HTERT RPE-1 (cell line): ENCODE results near the gene MSANTD3.

Experiments
- in situ Hi-C: fragments of 300-500 bp; cut with MboI; formaldehyde crosslinking; loops from 4 replicates; pipeline ENCODE4 v1.14.3; 2020; ENCODE audit warnings: low sequenced_read_pairs

The MSANTD3 gene

DNA sequence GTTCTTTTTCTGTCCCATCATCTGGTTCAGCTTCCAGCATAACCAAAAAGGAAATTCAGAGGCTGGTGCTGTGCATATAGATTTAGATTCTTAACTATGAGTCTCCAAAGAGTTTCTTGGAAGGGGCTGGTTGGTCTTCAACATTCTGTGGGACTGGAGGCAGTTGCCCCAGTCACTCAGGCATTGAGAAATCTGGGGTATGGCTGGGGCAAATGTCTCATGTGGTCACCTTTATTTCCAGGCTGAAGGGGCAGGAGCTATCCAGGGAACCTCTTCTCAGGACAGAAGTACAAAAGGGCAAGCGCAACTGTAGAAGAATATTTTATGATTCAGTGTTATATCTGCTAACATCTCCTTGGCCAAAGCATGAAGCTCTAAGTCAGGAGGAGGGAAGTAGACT, 30.6 kb downstream of the MSANTD3 start:
- in situ Hi-C loops: no loop called here

DNA sequence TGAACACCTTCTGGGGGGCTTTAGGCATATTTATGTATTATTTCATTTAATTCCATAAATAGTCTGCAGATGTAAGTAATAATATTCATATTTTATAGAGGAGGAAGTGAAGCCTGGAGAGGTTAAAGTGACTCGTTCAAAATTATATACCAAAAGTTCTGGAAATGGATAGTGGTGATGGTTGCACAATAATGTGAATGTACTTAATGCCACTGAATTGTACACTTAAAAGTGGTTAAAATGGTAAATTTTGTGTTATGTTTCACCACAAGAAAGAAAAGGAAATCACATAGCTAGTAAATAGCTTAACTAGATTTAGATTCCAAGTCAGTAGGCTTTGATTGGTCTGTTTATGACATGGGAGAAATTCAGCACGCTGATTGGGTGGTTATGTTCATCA, 33.0 kb downstream of the MSANTD3 start:
- in situ Hi-C loops: no loop called here

DNA sequence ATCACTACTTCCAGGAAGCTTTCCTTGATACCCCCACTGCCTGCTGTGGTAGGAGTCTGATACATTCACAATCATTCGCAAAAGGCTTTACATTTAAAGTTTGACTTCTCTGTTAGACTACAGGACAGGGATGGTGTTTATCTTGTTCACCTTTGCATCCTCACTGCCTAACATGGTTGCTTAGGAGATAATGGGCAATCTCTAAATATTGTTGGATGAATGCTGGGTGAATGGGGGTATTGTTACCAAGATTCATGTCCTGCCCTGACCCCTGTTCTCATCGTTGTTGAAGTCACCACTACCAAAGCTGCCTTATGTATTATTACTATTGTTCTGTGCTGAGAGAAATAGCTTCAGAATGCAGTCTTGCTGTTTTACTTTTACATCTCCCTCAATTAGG, 38.3 kb downstream of the MSANTD3 start:
- in situ Hi-C loops: no loop called here

DNA sequence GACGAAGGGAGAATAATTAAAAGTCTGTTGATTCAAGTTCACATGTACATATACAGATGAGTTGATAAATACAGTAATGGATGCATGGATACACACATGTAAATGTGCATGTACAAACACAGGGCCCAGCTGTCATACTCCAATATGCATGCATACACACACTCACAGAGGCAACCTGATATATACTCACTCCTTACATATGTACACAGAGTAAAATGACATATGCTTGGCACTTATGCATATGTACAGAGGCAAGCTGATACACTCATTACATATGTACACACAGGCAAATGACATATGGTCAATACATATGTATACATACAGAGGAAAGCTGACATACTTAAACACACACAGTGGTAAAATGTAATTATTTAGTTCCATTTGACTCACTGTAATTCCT, 38.8 kb downstream of the MSANTD3 start:
- in situ Hi-C loops: no loop called here

DNA sequence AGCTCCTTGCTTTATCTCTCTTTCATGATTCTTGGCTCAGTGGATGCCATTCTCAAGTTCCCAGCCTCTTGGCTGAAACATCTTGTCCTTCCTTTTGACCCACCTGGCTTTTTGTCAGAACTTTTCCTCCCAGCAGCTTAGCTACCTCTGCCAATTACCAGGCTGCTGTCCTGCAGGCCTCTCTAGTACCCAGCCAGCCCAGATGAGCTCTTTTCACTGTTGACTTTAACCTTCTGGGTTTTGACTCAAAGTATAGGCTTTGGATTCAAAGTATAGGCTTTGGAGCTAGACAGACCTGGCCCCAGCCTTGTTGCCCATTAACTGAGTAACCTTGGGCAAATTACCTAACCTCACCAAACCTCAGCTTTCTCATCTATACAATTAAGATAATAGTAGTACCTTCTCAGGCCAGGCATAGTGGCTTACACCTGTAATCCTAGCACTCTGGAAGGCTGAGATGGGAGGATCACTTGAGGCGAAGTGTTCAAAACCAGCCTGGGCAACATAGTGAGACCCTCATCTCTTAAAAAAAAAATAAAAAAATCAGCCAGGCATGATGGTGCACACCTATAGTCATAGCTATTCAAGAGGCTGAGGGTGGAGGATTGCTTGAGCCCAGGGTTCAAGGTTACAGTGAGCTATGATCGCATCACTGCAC, 39.4 kb downstream of the MSANTD3 start:
- in situ Hi-C loops: no loop called here

DNA sequence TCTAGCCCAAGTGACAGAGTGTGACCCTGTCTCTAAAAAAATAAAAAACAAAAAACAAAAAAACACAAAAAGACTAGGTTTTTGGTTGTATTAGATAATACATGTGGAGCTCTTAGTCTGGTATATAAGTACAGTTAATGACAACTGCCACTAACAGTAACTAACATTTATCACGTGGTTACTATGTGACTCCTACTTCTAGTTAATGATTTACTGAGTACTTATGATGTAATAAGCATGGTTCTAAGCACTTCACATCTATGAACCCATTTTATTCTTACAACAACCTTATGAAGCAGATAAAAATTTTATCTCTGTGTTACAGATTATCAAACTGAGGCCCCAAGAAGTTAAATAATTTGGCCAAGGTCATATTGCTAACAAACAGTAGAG, 39.9 kb downstream of the MSANTD3 start:
- in situ Hi-C loops: no loop called here

DNA sequence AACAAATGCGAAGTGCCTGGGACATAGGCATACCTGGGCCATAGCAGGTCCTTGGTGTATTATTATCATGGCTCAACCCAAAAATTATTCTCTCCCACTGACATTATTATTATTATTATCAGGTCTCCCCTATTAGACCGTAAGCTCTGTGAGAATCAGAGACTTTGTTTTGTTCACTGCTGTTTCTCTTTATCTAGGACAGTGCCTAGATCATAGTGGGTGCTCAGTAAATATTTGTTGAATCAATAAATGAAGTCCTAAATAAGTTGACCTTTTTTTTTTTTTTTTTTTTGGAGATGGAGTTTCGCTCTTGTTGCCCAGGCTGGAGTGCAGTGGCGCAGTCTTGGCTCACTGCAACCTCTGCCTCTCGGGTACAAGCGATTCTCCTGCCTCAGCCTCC, 41.1 kb downstream of the MSANTD3 start:
- in situ Hi-C loops: no loop called here

DNA sequence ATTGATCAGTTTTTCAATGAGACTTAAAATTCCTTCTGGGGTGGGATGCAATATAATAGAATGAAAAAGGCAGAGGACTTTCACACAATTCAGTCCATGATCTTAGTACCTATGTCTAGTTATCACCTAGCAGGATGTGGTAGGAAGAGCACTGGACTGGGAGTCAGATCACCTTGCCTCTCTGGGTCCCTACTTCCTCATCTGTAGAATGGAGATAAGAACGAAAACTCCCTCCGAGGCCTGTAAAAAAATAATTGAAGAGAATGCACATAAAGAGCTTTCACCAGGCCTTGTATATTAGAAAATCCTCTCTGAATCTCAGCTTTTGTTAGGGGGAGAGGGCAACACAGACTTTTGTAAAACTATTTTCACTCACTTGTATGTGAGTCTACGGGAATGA, 45.3 kb downstream of the MSANTD3 start:
- in situ Hi-C loops: no loop called here

DNA sequence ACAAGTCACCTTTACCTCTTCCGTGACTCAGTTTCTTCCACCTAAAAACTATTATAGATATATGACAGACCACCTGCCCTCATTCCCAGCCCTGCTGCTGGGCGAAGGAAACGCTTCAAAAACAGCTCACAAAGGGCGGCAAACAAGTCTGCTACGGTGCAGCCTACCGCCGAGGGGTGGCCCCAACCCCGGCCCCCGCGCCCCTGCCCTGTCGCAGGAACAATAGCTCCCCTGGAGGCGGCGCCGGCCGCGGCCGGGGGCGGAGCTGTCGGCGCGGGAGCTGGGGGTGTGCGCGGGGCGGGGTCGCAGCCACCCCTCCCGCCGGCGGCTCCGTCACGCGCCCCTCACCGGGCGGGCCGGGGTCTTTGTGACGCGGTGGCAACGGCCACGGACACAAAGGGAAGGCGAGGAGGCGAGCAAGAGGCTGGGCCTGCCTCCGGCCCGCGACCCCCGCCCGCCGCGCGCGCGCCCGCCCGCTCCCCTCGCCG, 45.9 kb downstream of the MSANTD3 start, which contains the start of gene TMEFF1:
Gene TMEFF1 (plus strand): TSS at position 362 of the 488 bp plus-strand sequence. CDS start 396 bp downstream, outside the sequence.
- in situ Hi-C loops: no loop called here

DNA sequence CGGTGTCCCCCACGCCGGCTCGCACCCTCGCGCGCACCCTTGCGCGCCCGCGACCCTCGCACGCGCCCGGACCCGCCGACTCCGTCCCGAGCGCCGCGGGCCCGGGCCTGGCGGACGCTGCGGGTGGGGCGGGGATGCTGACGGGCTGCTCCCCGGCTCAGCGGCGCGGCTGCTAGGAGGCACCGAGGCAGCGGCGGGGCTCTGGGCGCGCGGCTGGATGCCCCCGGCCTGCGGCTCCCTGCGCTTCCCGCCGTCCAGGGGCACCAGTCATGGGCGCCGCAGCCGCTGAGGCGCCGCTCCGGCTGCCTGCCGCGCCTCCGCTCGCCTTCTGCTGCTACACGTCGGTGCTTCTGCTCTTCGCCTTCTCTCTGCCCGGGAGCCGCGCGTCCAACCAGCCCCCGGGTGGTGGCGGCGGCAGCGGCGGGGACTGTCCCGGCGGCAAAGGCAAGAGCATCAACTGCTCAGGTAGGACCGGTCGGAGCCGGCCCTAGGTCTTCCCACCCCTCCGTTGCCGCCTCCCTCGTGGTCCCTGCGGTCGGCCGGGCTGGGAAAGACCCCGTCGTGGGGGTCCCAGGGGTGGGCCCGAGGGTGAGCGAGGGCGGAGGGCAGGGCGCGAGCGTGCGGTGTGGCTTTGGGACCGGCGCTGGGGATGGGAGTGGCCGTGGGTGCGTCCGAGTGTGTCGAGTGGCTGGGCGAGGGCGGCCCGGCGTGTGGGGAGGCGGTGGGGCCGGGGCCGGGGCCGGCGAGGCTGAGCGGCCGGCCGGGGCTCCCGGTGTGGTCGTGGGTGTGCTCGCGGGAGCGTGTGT, 46.5 kb downstream of the MSANTD3 start:
- in situ Hi-C loops: no loop called here

DNA sequence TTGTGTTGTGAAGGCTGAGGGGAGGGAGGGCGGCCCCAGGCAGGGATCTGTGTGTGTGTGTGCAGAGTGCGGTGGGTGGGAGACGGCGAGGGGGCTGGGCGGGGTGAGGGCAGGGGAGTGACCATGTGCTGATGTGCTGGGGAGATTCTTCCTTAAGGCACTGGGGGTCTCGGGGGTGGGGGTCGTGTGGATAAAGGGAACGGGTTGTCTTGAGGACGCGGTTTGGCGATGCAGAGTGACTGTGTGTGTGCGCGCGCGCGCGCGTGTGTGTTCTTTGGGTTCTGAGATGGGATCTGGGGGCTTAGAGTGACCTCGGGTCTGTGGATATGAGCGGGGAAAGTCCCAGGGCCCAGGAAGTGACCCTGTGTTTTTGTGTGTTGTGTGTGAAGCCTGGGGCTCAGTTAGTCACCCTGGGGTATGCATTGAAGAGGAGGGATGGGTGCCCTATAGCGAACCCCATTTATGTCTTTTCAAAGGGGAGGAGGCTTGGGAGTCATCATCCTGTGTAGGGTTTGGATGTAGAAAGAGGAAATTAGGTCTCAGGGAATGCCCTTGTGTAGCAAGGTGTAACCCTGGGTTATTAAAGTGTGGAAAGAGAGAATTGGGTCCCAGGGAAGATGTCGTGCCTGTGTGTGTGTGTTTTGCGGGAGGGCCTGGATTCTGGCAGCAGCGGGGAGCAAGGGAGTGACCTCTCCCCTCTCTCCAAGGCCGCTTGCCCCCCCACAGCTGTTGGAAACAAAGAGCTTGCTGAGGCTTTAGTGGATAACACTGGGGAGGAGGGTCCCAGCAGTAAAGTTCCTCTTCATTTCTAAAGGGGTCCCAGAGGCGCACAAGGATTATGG, 47.4 kb downstream of the MSANTD3 start:
- in situ Hi-C loops: no loop called here

DNA sequence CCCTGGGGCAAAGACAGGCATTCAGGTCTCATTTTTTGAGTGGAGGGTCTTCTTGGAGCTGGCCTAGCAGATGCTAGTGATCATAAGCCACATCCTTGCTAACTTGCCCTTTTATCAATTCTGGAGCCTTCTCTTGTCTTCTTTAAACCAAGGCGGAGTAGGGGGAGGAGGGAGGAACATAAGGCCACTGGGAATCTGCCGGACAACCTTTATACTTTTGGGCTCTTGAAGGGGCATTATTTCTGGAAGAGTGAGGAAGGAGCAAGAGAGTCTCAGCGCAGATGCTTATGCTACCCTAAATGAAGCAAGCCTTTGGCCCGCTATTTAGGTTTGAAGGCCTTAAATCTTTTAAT, 48.0 kb downstream of the MSANTD3 start:
- in situ Hi-C loops: no loop called here

DNA sequence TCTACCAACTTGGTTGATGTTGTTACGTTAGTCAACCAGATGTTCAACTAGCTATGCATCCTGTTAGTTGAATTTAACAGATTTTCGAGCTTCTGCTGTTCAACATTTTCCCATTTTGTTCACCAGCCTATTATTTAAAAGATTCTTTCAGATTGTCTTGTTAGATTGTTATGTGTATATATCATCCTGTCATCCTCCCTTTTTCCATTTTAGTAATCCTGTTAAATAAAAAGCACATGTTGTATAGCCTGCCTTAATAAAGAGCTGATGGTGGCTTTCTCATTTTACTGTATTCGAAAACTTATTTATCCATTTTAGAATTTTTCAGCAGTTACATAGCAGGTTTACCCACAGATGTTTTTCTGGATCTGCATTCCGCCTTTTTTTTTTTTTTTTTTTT, 50.3 kb downstream of the MSANTD3 start:
- in situ Hi-C loops: no loop called here

DNA sequence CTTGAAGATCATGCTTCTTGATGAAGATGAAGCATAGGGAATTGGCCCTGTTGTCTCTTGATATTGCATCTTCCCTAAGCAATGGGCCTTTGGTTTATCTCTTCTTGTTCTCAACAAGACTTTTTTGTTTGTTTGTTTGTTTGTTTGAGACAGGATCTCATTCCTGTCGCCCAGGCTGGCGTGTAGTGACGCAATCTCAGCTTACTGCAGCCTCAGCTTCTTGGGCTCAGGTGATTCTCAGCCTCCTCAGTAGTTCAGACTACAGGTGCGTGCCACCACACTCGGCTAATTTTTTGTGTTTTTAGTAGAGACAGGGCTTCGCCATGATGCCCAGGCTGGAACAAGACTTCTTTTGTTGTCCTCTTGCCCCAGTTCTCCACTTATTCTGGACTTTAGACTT, 51.2 kb downstream of the MSANTD3 start:
- in situ Hi-C loops: no loop called here

DNA sequence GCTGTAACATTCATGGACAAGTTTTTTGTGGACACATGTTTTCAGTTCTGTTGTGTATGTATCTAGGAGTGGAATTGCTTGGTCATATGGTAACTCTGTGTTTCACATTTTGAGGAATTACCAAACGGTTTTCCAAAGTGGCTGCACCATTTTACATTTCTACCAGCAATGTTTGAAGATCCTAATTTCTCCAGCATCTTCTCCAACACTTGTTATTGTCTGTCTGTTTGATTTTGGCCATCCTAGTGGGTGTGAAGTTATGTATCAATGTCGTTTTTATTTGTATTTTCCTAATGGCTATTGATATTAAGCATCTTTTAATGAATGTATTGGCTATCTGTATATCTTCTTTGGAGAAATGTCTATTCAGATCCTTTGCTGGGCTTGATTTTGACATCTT, 52.9 kb downstream of the MSANTD3 start:
- in situ Hi-C loops: no loop called here

DNA sequence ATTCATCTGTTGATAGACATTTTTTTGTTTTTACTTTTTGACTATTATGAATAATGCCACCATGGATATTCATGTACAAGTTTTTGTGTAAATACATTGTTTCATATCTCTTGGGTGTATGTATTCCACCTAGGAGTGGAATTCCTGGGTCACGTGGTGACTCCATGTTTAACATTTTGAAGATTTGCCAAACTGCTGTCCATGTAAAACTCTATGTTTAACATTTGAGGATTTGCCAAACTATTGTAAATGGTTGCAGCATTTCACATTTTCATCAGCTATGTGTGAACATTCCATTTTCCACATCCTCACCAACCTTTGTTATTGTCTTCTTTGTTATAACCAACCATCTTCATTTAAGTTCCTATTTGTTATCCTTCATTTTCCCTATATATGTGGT, 58.3 kb downstream of the MSANTD3 start:
- in situ Hi-C loops: no loop called here

DNA sequence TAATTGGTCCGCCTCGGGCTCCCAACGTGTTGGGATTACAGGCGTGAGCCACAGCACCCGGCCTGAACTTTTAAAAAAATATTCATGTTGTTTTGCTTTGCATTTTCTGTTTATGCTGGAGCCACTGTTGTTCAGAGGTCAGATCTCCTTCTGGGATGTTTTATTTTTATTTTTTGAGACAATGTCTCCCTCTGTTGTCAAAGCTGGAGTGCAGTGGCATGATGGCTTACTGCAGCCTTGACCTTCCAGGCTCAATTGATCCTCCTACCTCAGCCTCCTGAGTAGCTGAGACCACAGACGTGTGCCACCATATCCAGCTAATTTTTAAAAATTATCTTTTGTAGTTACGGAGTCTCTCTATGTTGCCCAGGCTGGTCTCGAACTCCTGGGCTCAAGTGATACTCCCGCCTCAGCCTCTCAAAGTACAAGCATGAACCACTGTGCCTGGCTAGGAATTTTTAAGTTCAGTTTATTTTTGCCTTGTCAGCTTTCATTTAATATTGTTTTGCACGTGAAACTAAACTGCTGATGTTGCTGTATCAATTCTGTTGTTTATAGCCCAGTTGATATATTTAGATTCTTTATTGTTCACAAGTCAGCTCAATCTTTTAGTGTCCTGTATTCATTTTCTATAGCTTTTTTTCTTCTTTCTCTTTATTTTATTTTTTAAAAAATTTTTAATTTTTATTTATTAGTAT, 59.7 kb downstream of the MSANTD3 start:
- in situ Hi-C loops: no loop called here

DNA sequence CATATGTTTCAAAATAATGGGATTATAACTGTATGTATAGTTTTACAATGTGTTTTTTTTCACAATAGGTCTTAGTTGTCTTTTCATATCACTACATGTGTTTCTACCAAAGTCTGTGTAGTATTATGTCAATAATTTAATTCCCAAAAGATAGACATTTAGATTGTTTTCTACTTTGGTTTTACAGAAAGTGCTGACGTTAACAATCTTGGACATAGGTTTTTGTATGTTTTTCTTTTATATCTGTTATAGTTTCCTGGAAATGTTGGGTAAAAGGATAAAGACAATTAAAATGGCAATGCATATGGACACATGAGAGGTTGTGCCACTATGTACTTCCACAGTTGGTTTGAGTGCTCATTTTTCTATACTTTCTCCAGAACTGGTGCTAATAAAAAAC, 61.2 kb downstream of the MSANTD3 start:
- in situ Hi-C loops: no loop called here

DNA sequence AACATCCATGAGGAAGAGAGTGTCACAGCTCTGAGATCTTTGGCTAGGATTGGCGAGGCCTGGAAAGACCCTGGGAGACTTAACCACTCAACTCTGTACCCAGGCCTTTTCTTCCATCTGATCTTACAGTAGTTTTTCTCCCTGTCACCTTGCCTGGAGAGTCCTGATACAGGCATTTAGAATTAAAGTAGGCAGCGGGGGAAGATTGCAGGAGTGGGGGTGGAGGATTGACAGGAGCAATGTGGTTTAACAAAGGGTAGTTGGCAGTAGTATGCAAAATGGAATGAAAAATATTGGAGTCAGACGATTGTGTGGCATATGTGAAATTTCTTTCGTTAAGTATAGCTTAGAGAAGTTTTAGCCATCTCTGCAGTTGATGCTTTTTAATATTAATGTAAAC, 62.9 kb downstream of the MSANTD3 start:
- in situ Hi-C loops: no loop called here

DNA sequence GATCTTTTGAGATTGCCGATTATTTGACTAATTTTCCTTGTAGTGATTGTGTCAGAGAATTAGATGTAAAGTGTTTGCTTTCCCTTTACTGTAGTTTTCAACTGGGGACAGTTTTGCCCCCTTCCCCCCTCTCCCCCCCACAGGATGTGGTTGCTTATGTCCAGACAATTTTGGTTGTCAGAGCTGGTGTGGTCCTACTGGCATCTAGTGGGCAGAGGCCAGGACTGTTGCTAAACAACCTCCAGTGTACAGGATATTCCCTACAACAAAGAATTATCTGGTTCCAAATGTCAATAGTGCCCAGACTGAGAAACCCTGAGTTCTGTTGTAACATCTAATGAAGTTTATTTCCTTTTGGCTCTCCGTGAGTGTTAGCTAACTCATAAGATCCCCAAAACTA, 66.0 kb downstream of the MSANTD3 start:
- in situ Hi-C loops: no loop called here

DNA sequence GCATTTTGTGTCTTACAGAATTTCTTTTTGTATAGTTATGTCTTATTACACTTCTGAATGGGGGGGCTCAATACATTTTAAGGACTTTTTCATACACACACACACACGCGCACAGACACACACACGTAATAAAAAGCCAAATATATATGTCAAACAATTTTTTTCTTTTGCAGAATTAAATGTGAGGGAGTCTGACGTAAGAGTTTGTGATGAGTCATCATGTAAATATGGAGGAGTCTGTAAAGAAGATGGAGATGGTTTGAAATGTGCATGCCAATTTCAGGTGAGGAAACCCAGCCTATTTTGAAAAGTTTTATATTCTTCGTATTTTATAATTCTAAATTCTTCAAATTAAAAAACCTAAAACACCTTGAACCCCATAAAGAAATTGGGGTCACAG, 71.6 kb downstream of the MSANTD3 start:
- in situ Hi-C loops: no loop called here
